ENCODE measurements around the gene CPNE4. TPM values are rescaled to one million over a fixed set of nuclear protein-coding genes. Genes with fewer than 3 reads are reported as not detected.

CPNE4 gene
- total and polyA plus RNA-seq, 9 of the 15 experiments (the other 6 are each of a cell fraction or from before 2014, with no cell fraction given): not detected

DNA sequence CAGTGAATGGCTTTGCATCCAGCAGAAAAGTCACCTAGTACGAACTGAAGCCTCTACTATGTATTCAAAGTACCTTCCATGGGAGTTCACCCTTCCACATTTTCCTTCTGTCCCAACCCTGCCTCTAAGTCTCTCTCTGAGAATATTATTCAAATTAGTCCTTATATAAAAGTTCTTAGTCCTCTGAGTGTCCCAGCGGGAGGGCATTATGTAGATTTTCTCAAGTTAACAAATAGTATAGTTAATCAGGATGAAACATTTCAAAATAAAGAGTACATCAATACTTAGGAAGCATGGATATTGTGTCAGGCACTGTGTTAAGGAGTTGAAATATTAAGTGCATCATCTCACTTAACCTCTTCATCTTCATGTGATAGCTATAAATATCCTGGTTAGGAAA lies 223.3 kb downstream of the CPNE4 start:
- TF ChIP-seq BHLHE40 (IDR thresholded peaks at IDR 0.05; ENCODE audit: low read length) (no peak), MBD1 (CRISPR knock-in tag; IDR thresholded peaks at IDR 0.05) (no peak), ZSCAN32 (CRISPR knock-in tag; IDR thresholded peaks at IDR 0.05) (no peak), TAF15 (IDR thresholded peaks at IDR 0.05; ENCODE audit: low read depth, low read length) (no peak), ERF (CRISPR knock-in tag; IDR thresholded peaks at IDR 0.05) (no peak), ILK (tag; IDR thresholded peaks at IDR 0.05; ENCODE audit: borderline replicate concordance, low read depth) (no peak), L3MBTL2 (IDR thresholded peaks at IDR 0.05) (no peak), ZNF766 (CRISPR knock-in tag; conservative IDR thresholded peaks at IDR 0.05) (no peak), POLR2A (conservative IDR thresholded peaks at IDR 0.05) (no peak), GABPB2 (CRISPR knock-in tag; conservative IDR thresholded peaks at IDR 0.05) (no peak), CC2D1A (IDR thresholded peaks at IDR 0.05) (no peak), SMAD2 (IDR thresholded peaks at IDR 0.05; ENCODE audit: low read depth, low read length) (no peak), TCF15 (CRISPR knock-in tag; IDR thresholded peaks at IDR 0.05) (no peak), MECOM (CRISPR knock-in tag; IDR thresholded peaks at IDR 0.05) (no peak)
- H4K20me1 ChIP-seq (replicated peaks; ENCODE audit: control insufficient read depth, insufficient read depth, low read length): no peaks in the 10 kb centered on the region
- intact Hi-C loops (cut with micrococcal nuclease) (no loop called here), in situ Hi-C loops (cut with MboI) (no loop called here)
- FAIRE-seq: no peak
- H3K27ac ChIP-seq (ENCODE audit: extremely low read depth, low read depth, low read length): no peak overlapping the region
- H3K4me3 ChIP-seq: no peak overlapping the region
- ATAC-seq: no peak
- no peak for DNase-seq (ENCODE audit: extremely low read depth in 1 of 4, low spot score in 3 of 4)
- H2AFZ ChIP-seq (ENCODE audit: low read depth, low read length): no peak overlapping the region
- POLR2A ChIA-PET: no interaction called here
- no peaks in the 10 kb centered on the region for H3K79me2 ChIP-seq (ENCODE audit: control insufficient read depth, insufficient read depth, low read length)
- no TSS peak for BruUV-seq (replicated peaks)
- H3K4me2 ChIP-seq (ENCODE audit: insufficient read depth, low read length): no peak overlapping the region
- 0% methylated on average over 1 of the region's 2 CpGs for WGBS (ENCODE audit: insufficient coverage, low coverage, missing lambda C conversion rate)
- no peaks in the 10 kb centered on the region for H3K4me1 ChIP-seq (replicated peaks in 1 of 2; ENCODE audit: control insufficient read depth in 2 of 2, insufficient read depth in 2 of 2, low read length in 2 of 2)
- H3K36me3 ChIP-seq (ENCODE audit: control insufficient read depth, insufficient read depth, low read length): no peaks in the 10 kb centered on the region
- H3K9ac ChIP-seq (ENCODE audit: insufficient read depth in 1 of 2, low read depth in 2 of 2, low read length in 2 of 2): no peak overlapping the region
- H3K9me1 ChIP-seq (ENCODE audit: control insufficient read depth, insufficient read depth, low read length): no peaks in the 10 kb centered on the region
- no peaks in the 10 kb centered on the region for H3K27me3 ChIP-seq (ENCODE audit: control insufficient read depth in 2 of 2, insufficient read depth in 2 of 2, low read length in 2 of 2)
- H3K9me3 ChIP-seq (replicated peaks; ENCODE audit: control insufficient read depth, insufficient read depth, low read depth, low read length): no peaks in the 10 kb centered on the region
- CTCF ChIA-PET (ENCODE audit: low intra/inter-chr PET ratio): no interaction called here

Measured in K562 (cell line).